GM23338 (cell line): ENCODE data around the gene ASCL2. TPM values are rescaled to one million over a fixed set of nuclear protein-coding genes. Genes with fewer than 3 reads are reported as not detected.

Experiments used
- ATAC-seq: fragments of 200-7000 bp; cut with Tn5 transposase; 3 replicates; pipeline ENCODE4 v1.9.1; 2020
- DNase-seq: peaks from one replicate; pipeline ENCODE4 v3.0.0-alpha.2; 2015; ENCODE audit warnings: low spot score
- H2AFZ ChIP-seq: fragments of 200-600 bp; sonication (generic); 2 replicates; pipeline ENCODE4 v1.8.0; 2016; ENCODE audit warnings: antibody characterized with exemption, mild to moderate bottlenecking, moderate library complexity
- H3F3A ChIP-seq: fragments of 200-600 bp; sonication (generic); replicated peaks from 2 replicates; pipeline ENCODE4 v1.8.0; 2017; ENCODE audit warnings: antibody characterized with exemption, mixed run types, low read depth
- H3K27ac ChIP-seq: fragments of 200-600 bp; sonication (generic); 2 replicates; pipeline ENCODE4 v1.6.1; 2016; ENCODE audit warnings: low read depth
- H3K27me3 ChIP-seq: fragments of 200-600 bp; sonication (generic); 2 replicates; pipeline ENCODE4 v1.8.0; 2016; ENCODE audit warnings: mild to moderate bottlenecking, mixed run types, moderate library complexity; ENCODE audit not compliant: insufficient read depth
- H3K36me3 ChIP-seq: fragments of 200-600 bp; sonication (generic); 2 replicates; pipeline ENCODE4 v1.8.0; 2016; ENCODE audit warnings: mild to moderate bottlenecking; ENCODE audit not compliant: insufficient read depth
- H3K4me1 ChIP-seq: fragments of 200-600 bp; sonication (generic); 2 replicates; pipeline ENCODE4 v1.8.0; 2016; ENCODE audit warnings: mild to moderate bottlenecking, moderate library complexity; ENCODE audit not compliant: insufficient read depth
- H3K4me2 ChIP-seq: fragments of 200-600 bp; sonication (generic); 2 replicates; pipeline ENCODE4 v1.7.1; 2017; ENCODE audit warnings: mixed run types
- H3K4me3 ChIP-seq: fragments of 200-600 bp; sonication (generic); 2 replicates; pipeline ENCODE4 v1.6.1; 2016; ENCODE audit warnings: mixed run types
- H3K79me2 ChIP-seq: fragments of 200-600 bp; sonication (generic); replicated peaks from 2 replicates; pipeline ENCODE4 v1.8.0; 2017; ENCODE audit warnings: mild to moderate bottlenecking; ENCODE audit not compliant: insufficient read depth
- H3K9me2 ChIP-seq: fragments of 200-600 bp; sonication (generic); 2 replicates; pipeline ENCODE4 v1.8.0; 2017; ENCODE audit not compliant: insufficient read depth
- H4K20me1 ChIP-seq: fragments of 200-600 bp; sonication (generic); replicated peaks from 2 replicates; pipeline ENCODE4 v1.8.0; 2017; ENCODE audit warnings: mild to moderate bottlenecking; ENCODE audit not compliant: insufficient read depth
- H3K27ac Mint-ChIP-seq: 2 replicates; pipeline ENCODE4 v1.8.0; 2020; ENCODE audit warnings: inconsistent platforms, mild to moderate bottlenecking, moderate library complexity, mixed read lengths
- H3K27me3 Mint-ChIP-seq: 3 replicates; pipeline ENCODE4 v1.8.0; 2022; ENCODE audit warnings: low read depth, mild to moderate bottlenecking, moderate library complexity, mixed read lengths, inconsistent platforms; ENCODE audit not compliant: insufficient read depth, poor library complexity
- H3K36me3 Mint-ChIP-seq: 3 replicates; pipeline ENCODE4 v1.8.0; 2021; ENCODE audit warnings: low read depth, mild to moderate bottlenecking, inconsistent platforms, moderate library complexity, mixed read lengths
- H3K4me1 Mint-ChIP-seq: 3 replicates; pipeline ENCODE4 v1.8.0; 2020; ENCODE audit warnings: mild to moderate bottlenecking, inconsistent platforms, mixed read lengths
- H3K4me3 Mint-ChIP-seq: 3 replicates; pipeline ENCODE4 v1.8.0; 2021; ENCODE audit warnings: moderate library complexity, mild to moderate bottlenecking, inconsistent platforms, mixed read lengths
- H3K9me3 Mint-ChIP-seq: 3 replicates; pipeline ENCODE4 v1.8.0; 2020; ENCODE audit warnings: moderate library complexity, mild to moderate bottlenecking, inconsistent platforms, mixed read lengths
- CTCF ChIP-seq, 2 experiments: fragments of 200-600 bp in 1 of 2; sonication (generic) in 1 of 2; conservative IDR thresholded peaks; 2 replicates each; pipeline versions ENCODE4 v1.5.1 to v1.6.1; 2016 to 2017; ENCODE audit warnings: antibody characterized with exemption in 2 of 2, low read depth in 2 of 2, mild to moderate bottlenecking in 2 of 2, moderate library complexity in 1 of 2
- ETS1 ChIP-seq: IDR thresholded peaks from 2 replicates; pipeline ENCODE4 v1.6.1; 2016; ENCODE audit warnings: antibody characterized with exemption
- EZH2phosphoT487 ChIP-seq: fragments of 200-600 bp; sonication (generic); IDR thresholded peaks from one replicate; pipeline ENCODE4 v1.8.1; 2018; ENCODE audit warnings: antibody characterized with exemption; ENCODE audit not compliant: unreplicated experiment
- NANOG ChIP-seq: IDR thresholded peaks from 2 replicates; pipeline ENCODE4 v1.6.1; 2016; ENCODE audit warnings: antibody characterized with exemption, borderline replicate concordance
- POLR2AphosphoS5 ChIP-seq: IDR thresholded peaks from 2 replicates; pipeline ENCODE4 v1.6.1; 2016; ENCODE audit warnings: antibody characterized with exemption, low read depth
- ZNF331 ChIP-seq: fragments of 250-450 bp; sonication (Bioruptor Pico); IDR thresholded peaks from 2 replicates; pipeline ENCODE4 v1.5.0; 2020; ENCODE audit warnings: low read depth, mild to moderate bottlenecking, moderate library complexity
- polyA plus RNA-seq: library from polyadenylated mRNA; unstranded; fragments of >200 nt; fragmentation: Nextera tagmentation; extraction: Ambion mirVana; gene quantifications from 2 replicates; pipeline ENCODE4 v1.2.1, GENCODE V29; 2016
- total RNA-seq: library from RNA; depleted of rRNA; stranded (reverse); fragments of >200 nt; shearing (Covaris generic); gene quantifications from 2 replicates; pipeline ENCODE4 v1.2.3, GENCODE V29; 2014

The ASCL2 gene
- total and polyA plus RNA-seq, 2 experiments from 2014 or later = 0.57 to 1.6 TPM

- no peak for DNase-seq
- Histone ChIP-seq H3K9me2 (no peaks in the 10 kb centered on the region; the same call in 1 of the 2 replicates), H3K4me3 (no peak overlapping the region), H3K27ac (no peak overlapping the region), H3K36me3 (no peaks in the 10 kb centered on the region), H3K27me3 (peaks cover 65% of the 10 kb centered on the region), H3K4me2 (no peak overlapping the region), H3K79me2 (no peaks in the 10 kb centered on the region), H4K20me1 (no peaks in the 10 kb centered on the region), H3K4me1 (peaks cover 15% of the 10 kb centered on the region), H2AFZ (no peak overlapping the region), H3F3A (no peaks in the 10 kb centered on the region)
- H3K27ac Mint-ChIP-seq = no peak overlapping the region
- peaks cover 62% of the 10 kb centered on the region for H3K27me3 Mint-ChIP-seq
- no peak for ATAC-seq
- no peak for TF ChIP-seq NANOG
- TF ChIP-seq EZH2phosphoT487 = no peak
- TF ChIP-seq ETS1 = no peak
- TF ChIP-seq CTCF (conservative IDR thresholded peaks at IDR 0.05; ENCODE audit: low read depth in 2 of 2) = no peak
- TF ChIP-seq ZNF331 (CRISPR knock-in tag) = no peak
- H3K4me1 Mint-ChIP-seq = peaks cover 20% of the 10 kb centered on the region
- H3K9me3 Mint-ChIP-seq = peaks cover 5% of the 10 kb centered on the region; the same call in 2 of the 3 replicates
- H3K4me3 Mint-ChIP-seq = no peak overlapping the region
- H3K36me3 Mint-ChIP-seq = no peaks in the 10 kb centered on the region
These were observed 2.5 kb upstream of the ASCL2 start for GRCh38 chr11:2272946-2273280.

- H3K36me3 ChIP-seq = no peaks in the 10 kb centered on the region
- no peak for TF ChIP-seq POLR2AphosphoS5
- no peak for TF ChIP-seq ZNF331 (CRISPR knock-in tag)
- no peak for TF ChIP-seq EZH2phosphoT487
- H3K27ac ChIP-seq = no peak overlapping the region
- H4K20me1 ChIP-seq = no peaks in the 10 kb centered on the region
- Mint-ChIP-seq H3K9me3 (peaks cover 5% of the 10 kb centered on the region; the same call in 2 of the 3 replicates), H3K27ac (no peak overlapping the region), H3K27me3 (peaks cover 66% of the 10 kb centered on the region), H3K4me3 (no peak overlapping the region), H3K4me1 (peaks cover 15% of the 10 kb centered on the region), H3K36me3 (no peaks in the 10 kb centered on the region)
- H2AFZ ChIP-seq = no peak overlapping the region
- H3K4me1 ChIP-seq = peaks cover 14% of the 10 kb centered on the region
- DNase-seq (no peak), ATAC-seq (no peak)
- H3K4me3 ChIP-seq = no peak overlapping the region
- no peaks in the 10 kb centered on the region; the same call in 1 of the 2 replicates for H3K9me2 ChIP-seq
- H3K79me2 ChIP-seq = no peaks in the 10 kb centered on the region
- H3F3A ChIP-seq = no peaks in the 10 kb centered on the region
- no peak overlapping the region for H3K4me2 ChIP-seq
- H3K27me3 ChIP-seq = peaks cover 70% of the 10 kb centered on the region
These were observed 2.0 kb upstream of the ASCL2 start for GRCh38 chr11:2272228-2272945.
